Prostate gland (tissue), 2 donors: ENCODE data around the gene PLGRKT. TPM values are rescaled to one million over a fixed set of nuclear protein-coding genes. Genes with fewer than 3 reads are reported as not detected.
"Not testable (repeated sequence)": the region's sequence is repeated elsewhere in the genome, so short reads cannot be mapped to it uniquely, and the experiment has no call there.

ENCODE experiments used
- DNase-seq: peaks from one replicate; pipeline ENCODE4 v3.0.0-alpha.2; 2019; ENCODE audit warnings: low spot score
- H3K27ac ChIP-seq, 2 donors: fragments of 200-600 bp; sonication (generic); 2 replicates each; pipeline ENCODE4 v1.5.1; 2017 to 2019
- H3K27me3 ChIP-seq: fragments of 200-600 bp; sonication (generic); replicated peaks from 2 replicates; pipeline ENCODE4 v1.5.1; 2019; ENCODE audit not compliant: insufficient read depth
- H3K36me3 ChIP-seq, 2 donors: fragments of 200-600 bp; sonication (generic); 1 replicate in 1 of 2; 2 replicates in 1 of 2; pipeline versions ENCODE4 v1.5.1 to v1.8.1; 2017 to 2019
- H3K4me1 ChIP-seq: fragments of 200-600 bp; sonication (generic); replicated peaks from 2 replicates; pipeline ENCODE4 v1.5.1; 2019
- H3K4me3 ChIP-seq, 2 donors: fragments of 200-600 bp; sonication (generic); 2 replicates each; pipeline ENCODE4 v1.5.1; 2017 to 2019
- H3K9me3 ChIP-seq: fragments of 200-600 bp; sonication (generic); 2 replicates; pipeline ENCODE4 v1.5.1; 2017
- CTCF ChIP-seq, 4 experiments: fragments of 200-600 bp in 2 of 4; fragments of 450-650 bp in 2 of 4; sonication (generic) in 2 of 4; IDR thresholded peaks; 1 replicate in 3 of 4; 2 replicates in 1 of 4; pipeline ENCODE4 v1.5.1; 2016 to 2019; ENCODE audit warnings: antibody characterized with exemption in 4 of 4, mild to moderate bottlenecking in 2 of 4, moderate library complexity in 2 of 4
- POLR2A ChIP-seq: fragments of 450-650 bp; IDR thresholded peaks from one replicate; pipeline ENCODE4 v1.6.1; 2016; ENCODE audit warnings: antibody characterized with exemption, mild to moderate bottlenecking
- POLR2AphosphoS5 ChIP-seq: sonication (generic); formaldehyde crosslinking; IDR thresholded peaks from one replicate; pipeline ENCODE4 v1.6.1; 2017; ENCODE audit warnings: antibody characterized with exemption
- WGBS: methylation state at CpG from one replicate; pipeline ENCODE4 v1.1.5; 2018; 5-methylcytosine and 5-hydroxymethylcytosine counted together
- intact Hi-C: fragments of 100-400 bp; cut with DNase I; formaldehyde crosslinking; loops from one replicate; pipeline ENCODE4 v1.14.2; 2022
- total RNA-seq, 2 donors: library from RNA; depleted of rRNA; stranded (reverse); fragments of >200 nt; gene quantifications; one replicate each; pipeline ENCODE4 v1.1.0, GENCODE V29; 2016

PLGRKT gene
- total RNA-seq, 2 donors from 2014 or later: 10.4 to 49.6 TPM

- Histone ChIP-seq H3K27ac (no peak overlapping the region), H3K4me3 (no peak overlapping the region), H3K9me3 (no peaks in the 10 kb centered on the region), H3K36me3 (no peaks in the 10 kb centered on the region), H3K4me1 (peaks cover 2% of the 10 kb centered on the region), H3K27me3 (no peaks in the 10 kb centered on the region)
- intact Hi-C loops: loop anchor here (5.0 to 10.0 kb wide), 2 partner anchors 151 to 452 kb away; partner anchors contain the start of gene JAK2
- WGBS: 87% methylated on average over 2 of the region's 2 CpGs
- no peak for DNase-seq
- no peak for TF ChIP-seq POLR2AphosphoS5
- TF ChIP-seq CTCF (IDR thresholded peaks at IDR 0.05): no peak
- no peak for TF ChIP-seq POLR2A
Observed at GRCh38 chr9:5436441-5436840, 1.3 kb downstream of the PLGRKT start.

- no peaks in the 10 kb centered on the region for H3K36me3 ChIP-seq
- H3K9me3 ChIP-seq: no peaks in the 10 kb centered on the region
- no peak for TF ChIP-seq POLR2A
- no peak for TF ChIP-seq POLR2AphosphoS5
- no peak for TF ChIP-seq CTCF (IDR thresholded peaks at IDR 0.05)
- H3K27me3 ChIP-seq: no peaks in the 10 kb centered on the region
- no peak for DNase-seq
- 85% methylated on average over 3 of the region's 3 CpGs for WGBS
- intact Hi-C loops: loop anchor here (5.0 to 10.0 kb wide), 2 partner anchors 151 to 451 kb away; partner anchors contain the start of gene JAK2
- peaks cover 2% of the 10 kb centered on the region for H3K4me1 ChIP-seq
- H3K4me3 ChIP-seq: no peak overlapping the region
- H3K27ac ChIP-seq: no peak overlapping the region
Observed at GRCh38 chr9:5435912-5436311, 1.8 kb downstream of the PLGRKT start.

GRCh38 chr9:5433841-5434810 lies 3.6 kb downstream of the PLGRKT start:
- intact Hi-C loops: loop anchor here (10.0 kb wide), 1 partner anchor 449 kb away; the partner anchor contains the start of gene JAK2
- not testable (repeated sequence) for H3K4me3 ChIP-seq, DNase-seq, H3K36me3 ChIP-seq, H3K27me3 ChIP-seq, H3K4me1 ChIP-seq, H3K9me3 ChIP-seq, H3K27ac ChIP-seq
- WGBS: 97% methylated on average over 49 of the region's 65 CpGs

- DNase-seq, H3K4me3 ChIP-seq, H3K27ac ChIP-seq, H3K4me1 ChIP-seq, H3K27me3 ChIP-seq, H3K36me3 ChIP-seq, H3K9me3 ChIP-seq: not testable (repeated sequence)
- WGBS: 91% methylated on average over 22 of the region's 26 CpGs
- intact Hi-C loops: loop anchor here (10.0 kb wide), 1 partner anchor 449 kb away; the partner anchor contains the start of gene JAK2
Observed at GRCh38 chr9:5433328-5433727, 4.4 kb downstream of the PLGRKT start.

- H3K4me3 ChIP-seq, H3K27ac ChIP-seq, H3K27me3 ChIP-seq, DNase-seq, H3K9me3 ChIP-seq, H3K4me1 ChIP-seq, H3K36me3 ChIP-seq: not testable (repeated sequence)
- 95% methylated on average over 23 of the region's 24 CpGs for WGBS
- intact Hi-C loops: loop anchor here (10.0 kb wide), 1 partner anchor 448 kb away; the partner anchor contains the start of gene JAK2
Observed at GRCh38 chr9:5432890-5433289, 4.8 kb downstream of the PLGRKT start.

- intact Hi-C loops: loop anchor here (10.0 kb wide), 1 partner anchor 446 kb away; the partner anchor contains the start of gene JAK2
- 66% methylated on average over 3 of the region's 3 CpGs for WGBS
- TF ChIP-seq CTCF (IDR thresholded peaks at IDR 0.05) (no peak), POLR2A (no peak), POLR2AphosphoS5 (no peak)
- Histone ChIP-seq H3K27me3 (no peaks in the 10 kb centered on the region), H3K9me3 (no peaks in the 10 kb centered on the region), H3K36me3 (no peaks in the 10 kb centered on the region), H3K4me1 (no peaks in the 10 kb centered on the region), H3K4me3 (no peak overlapping the region), H3K27ac (no peak overlapping the region)
- DNase-seq: no peak
Observed at GRCh38 chr9:5430912-5431311, 6.8 kb downstream of the PLGRKT start.
